Measurements from ENCODE around the gene STK25. TPM values are rescaled to one million over a fixed set of nuclear protein-coding genes. Genes with fewer than 3 reads are reported as not detected.
"Not testable (repeated sequence)": the region's sequence is repeated elsewhere in the genome, so short reads cannot be mapped to it uniquely, and the experiment has no call there.

Gene STK25
- total RNA-seq, 2 experiments from 2014 or later: 76.1 to 81.3 TPM

GRCh38 chr2:241532168-241532567 lies 23.8 kb upstream of the STK25 start:
- H3K4me1 Mint-ChIP-seq (ENCODE audit: low read depth): no peaks in the 10 kb centered on the region
- no peak overlapping the region for H3K4me3 Mint-ChIP-seq
- peaks cover 9% of the 10 kb centered on the region for H3K27me3 Mint-ChIP-seq
- ATAC-seq (ENCODE audit: poor library complexity): no peak
- no peaks in the 10 kb centered on the region for H3K9me3 Mint-ChIP-seq
- Histone ChIP-seq H3K27ac (ENCODE audit: low read depth in 1 of 2, low read length in 2 of 2) (no peak overlapping the region), H3K9me3 (ENCODE audit: control insufficient read depth in 1 of 2, insufficient read depth in 1 of 2, low read length in 2 of 2) (no peaks in the 10 kb centered on the region), H3K4me1 (ENCODE audit: insufficient read depth, low read length) (no peaks in the 10 kb centered on the region), H3K4me3 (ENCODE audit: low read length) (no peak overlapping the region), H3K27me3 (ENCODE audit: control insufficient read depth in 1 of 2, insufficient read depth in 2 of 2, low read length in 2 of 2) (no peaks in the 10 kb centered on the region), H3K36me3 (ENCODE audit: insufficient read depth, low read length) (no peaks in the 10 kb centered on the region)
- H3K36me3 Mint-ChIP-seq (ENCODE audit: low read depth): no peaks in the 10 kb centered on the region
- TF ChIP-seq, protein P1, sequence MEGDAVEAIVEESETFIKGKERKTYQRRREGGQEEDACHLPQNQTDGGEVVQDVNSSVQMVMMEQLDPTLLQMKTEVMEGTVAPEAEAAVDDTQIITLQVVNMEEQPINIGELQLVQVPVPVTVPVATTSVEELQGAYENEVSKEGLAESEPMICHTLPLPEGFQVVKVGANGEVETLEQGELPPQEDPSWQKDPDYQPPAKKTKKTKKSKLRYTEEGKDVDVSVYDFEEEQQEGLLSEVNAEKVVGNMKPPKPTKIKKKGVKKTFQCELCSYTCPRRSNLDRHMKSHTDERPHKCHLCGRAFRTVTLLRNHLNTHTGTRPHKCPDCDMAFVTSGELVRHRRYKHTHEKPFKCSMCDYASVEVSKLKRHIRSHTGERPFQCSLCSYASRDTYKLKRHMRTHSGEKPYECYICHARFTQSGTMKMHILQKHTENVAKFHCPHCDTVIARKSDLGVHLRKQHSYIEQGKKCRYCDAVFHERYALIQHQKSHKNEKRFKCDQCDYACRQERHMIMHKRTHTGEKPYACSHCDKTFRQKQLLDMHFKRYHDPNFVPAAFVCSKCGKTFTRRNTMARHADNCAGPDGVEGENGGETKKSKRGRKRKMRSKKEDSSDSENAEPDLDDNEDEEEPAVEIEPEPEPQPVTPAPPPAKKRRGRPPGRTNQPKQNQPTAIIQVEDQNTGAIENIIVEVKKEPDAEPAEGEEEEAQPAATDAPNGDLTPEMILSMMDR (IDR thresholded peaks at IDR 0.05): no peak
- ChIA-PET POLR2A (no interaction called here), CTCF (no interaction called here)
- intact Hi-C loops (cut with DNase I, micrococcal nuclease): no loop called here
- DNase-seq: no peak
- H3K27ac Mint-ChIP-seq: no peak overlapping the region

DNA sequence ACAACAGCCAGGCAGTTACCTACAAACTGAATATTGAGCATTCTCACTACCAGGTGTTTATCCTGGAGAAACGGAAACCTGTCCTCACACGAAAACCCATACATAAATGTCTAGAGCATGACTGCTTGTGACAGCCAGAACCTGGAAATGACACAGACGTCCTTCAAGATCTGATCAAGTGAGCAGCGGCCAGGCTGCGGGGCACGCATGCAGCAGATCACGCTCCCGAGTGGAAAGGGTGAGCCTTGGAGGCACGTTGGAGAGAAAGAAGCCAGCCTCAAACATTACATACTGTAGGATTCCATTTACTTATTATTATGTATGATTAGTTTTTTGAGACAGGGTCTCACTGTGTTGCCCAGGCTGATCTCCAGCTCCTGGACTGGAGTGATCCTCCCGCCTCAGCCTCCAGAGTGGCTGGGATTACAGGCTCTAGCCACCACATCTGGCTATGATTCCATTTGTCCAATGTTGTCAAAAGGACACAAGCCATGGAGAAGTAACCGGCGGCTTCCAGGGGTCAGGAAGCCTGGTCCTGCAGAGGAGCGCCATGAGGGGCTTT lies 22.9 kb upstream of the STK25 start:
- H3K27me3 Mint-ChIP-seq: peaks cover 9% of the 10 kb centered on the region
- Histone ChIP-seq H3K27me3 (ENCODE audit: control insufficient read depth in 1 of 2, insufficient read depth in 2 of 2, low read length in 2 of 2) (no peaks in the 10 kb centered on the region), H3K27ac (ENCODE audit: low read depth in 1 of 2, low read length in 2 of 2) (no peak overlapping the region), H3K36me3 (ENCODE audit: insufficient read depth, low read length) (no peaks in the 10 kb centered on the region), H3K4me1 (ENCODE audit: insufficient read depth, low read length) (no peaks in the 10 kb centered on the region), H3K9me3 (ENCODE audit: control insufficient read depth in 1 of 2, insufficient read depth in 1 of 2, low read length in 2 of 2) (peaks cover 0 to 4% of the 10 kb centered on the region in 2 experiments), H3K4me3 (ENCODE audit: low read length) (no peak overlapping the region)
- no peak overlapping the region for H3K4me3 Mint-ChIP-seq
- peaks cover 2% of the 10 kb centered on the region for H3K9me3 Mint-ChIP-seq
- CTCF ChIA-PET: no interaction called here
- H3K36me3 Mint-ChIP-seq (ENCODE audit: low read depth): no peaks in the 10 kb centered on the region
- no peak overlapping the region for H3K27ac Mint-ChIP-seq
- intact Hi-C loops (cut with DNase I, micrococcal nuclease): no loop called here
- no peaks in the 10 kb centered on the region for H3K4me1 Mint-ChIP-seq (ENCODE audit: low read depth)
- no peak for ATAC-seq (ENCODE audit: poor library complexity)
- POLR2A ChIA-PET: no interaction called here
- TF ChIP-seq, protein P1 (IDR thresholded peaks at IDR 0.05): no peak
- no peak for DNase-seq

- peaks cover 0 to 6% of the 10 kb centered on the region in 2 experiments for H3K9me3 ChIP-seq (ENCODE audit: control insufficient read depth in 1 of 2, insufficient read depth in 1 of 2, low read length in 2 of 2)
- Mint-ChIP-seq H3K27me3 (peaks cover 9% of the 10 kb centered on the region), H3K4me3 (no peak overlapping the region), H3K9me3 (peaks cover 5% of the 10 kb centered on the region), H3K36me3 (ENCODE audit: low read depth) (no peaks in the 10 kb centered on the region), H3K27ac (no peak overlapping the region), H3K4me1 (ENCODE audit: low read depth) (no peaks in the 10 kb centered on the region)
- H3K36me3 ChIP-seq (ENCODE audit: insufficient read depth, low read length): no peaks in the 10 kb centered on the region
- no peak overlapping the region for H3K27ac ChIP-seq (ENCODE audit: low read depth in 1 of 2, low read length in 2 of 2)
- no peak for ATAC-seq (ENCODE audit: poor library complexity)
- no peak for DNase-seq
- ChIA-PET CTCF (no interaction called here), POLR2A (no interaction called here)
- intact Hi-C loops (cut with DNase I, micrococcal nuclease): no loop called here
- no peaks in the 10 kb centered on the region for H3K4me1 ChIP-seq (ENCODE audit: insufficient read depth, low read length)
- TF ChIP-seq, protein P1 (IDR thresholded peaks at IDR 0.05): no peak
- no peak overlapping the region for H3K4me3 ChIP-seq (ENCODE audit: low read length)
- no peaks in the 10 kb centered on the region for H3K27me3 ChIP-seq (ENCODE audit: control insufficient read depth in 1 of 2, insufficient read depth in 2 of 2, low read length in 2 of 2)
Observed at GRCh38 chr2:241530571-241530970, 22.2 kb upstream of the STK25 start.

DNA sequence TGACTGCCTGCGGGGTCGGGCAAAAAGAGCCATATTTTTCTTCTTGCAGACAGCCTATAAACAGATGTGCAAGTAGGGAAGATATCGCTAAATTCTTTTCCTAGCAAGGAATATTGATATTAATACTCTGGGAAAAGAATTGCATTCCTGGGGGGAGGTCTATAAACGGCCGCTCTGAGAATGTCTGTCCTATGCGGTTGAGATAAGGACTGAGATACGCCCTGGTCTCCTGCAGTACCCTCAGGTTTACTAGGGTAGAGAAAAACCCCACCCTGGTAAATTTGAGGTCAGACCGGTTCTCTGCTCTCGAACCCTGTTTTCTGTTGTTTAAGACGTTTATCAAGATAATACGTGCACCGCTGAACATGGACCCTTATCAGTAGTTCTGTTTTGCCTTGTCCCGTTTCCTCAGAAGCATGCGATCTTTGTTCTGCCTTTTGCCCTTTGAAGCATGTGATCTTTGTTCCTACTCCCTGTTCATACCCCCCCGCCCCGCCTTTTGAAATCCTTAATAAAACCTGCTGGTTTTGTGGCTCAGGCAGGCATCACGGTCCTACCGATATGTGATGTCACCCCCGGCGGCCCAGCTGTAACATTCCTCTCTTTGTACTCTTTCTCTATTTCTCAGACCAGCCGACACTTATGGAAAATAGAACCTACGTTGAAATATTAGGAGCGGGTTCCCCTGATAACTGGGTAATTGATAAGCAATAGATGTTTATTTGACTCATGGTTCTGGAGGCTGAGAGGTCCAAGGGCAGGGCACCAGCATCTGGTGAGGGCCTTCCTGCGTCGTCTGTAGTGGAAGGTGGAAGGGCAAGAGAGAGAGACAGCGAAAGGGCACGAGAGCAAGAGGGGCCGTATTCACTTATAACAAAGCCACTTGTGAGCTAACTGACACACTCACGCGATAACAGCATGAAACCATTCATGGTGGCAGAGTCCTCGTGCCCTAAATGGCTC lies 17.7 kb upstream of the STK25 start:
- H3K4me1 ChIP-seq (ENCODE audit: insufficient read depth, low read length); H3K36me3 ChIP-seq (ENCODE audit: insufficient read depth, low read length); H3K9me3 Mint-ChIP-seq; DNase-seq; POLR2A ChIA-PET; H3K27ac Mint-ChIP-seq; H3K27me3 ChIP-seq (ENCODE audit: control insufficient read depth in 1 of 2, insufficient read depth in 2 of 2, low read length in 2 of 2); H3K4me3 Mint-ChIP-seq; H3K27ac ChIP-seq (ENCODE audit: low read depth in 1 of 2, low read length in 2 of 2); H3K4me1 Mint-ChIP-seq (ENCODE audit: low read depth); H3K4me3 ChIP-seq (ENCODE audit: low read length); CTCF ChIA-PET; intact Hi-C loops (cut with DNase I, micrococcal nuclease); ATAC-seq (ENCODE audit: poor library complexity); H3K9me3 ChIP-seq (ENCODE audit: control insufficient read depth in 1 of 2, insufficient read depth in 1 of 2, low read length in 2 of 2); H3K36me3 Mint-ChIP-seq (ENCODE audit: low read depth): not testable (repeated sequence)
- peaks cover 12% of the 10 kb centered on the region for H3K27me3 Mint-ChIP-seq
